HEK293T (cell line): ENCODE data around the gene CACNG8.
A peak's percentile ranks its signal among the peaks of the same experiment; 100 is the strongest.

Source experiments
- BHLHE40 ChIP-seq: fragments of 450-650 bp; IDR thresholded peaks from 2 replicates; pipeline ENCODE4 v1.6.1; 2016; ENCODE audit warnings: mild to moderate bottlenecking, moderate library complexity, borderline replicate concordance
- CTBP1 ChIP-seq: fragments of 450-650 bp; IDR thresholded peaks from 2 replicates; pipeline ENCODE4 v1.6.1; 2016; ENCODE audit warnings: borderline replicate concordance
- ELF4 ChIP-seq: fragments of 450-650 bp; IDR thresholded peaks from 2 replicates; pipeline ENCODE4 v1.6.1; 2017; ENCODE audit warnings: antibody characterized with exemption
- FOXA1 ChIP-seq: fragments of 450-650 bp; IDR thresholded peaks from 2 replicates; pipeline ENCODE4 v1.6.1; 2016; ENCODE audit warnings: mild to moderate bottlenecking
- FOXM1 ChIP-seq: fragments of 450-650 bp; IDR thresholded peaks from 2 replicates; pipeline ENCODE4 v1.6.1; 2017; ENCODE audit warnings: mild to moderate bottlenecking, borderline replicate concordance
- L3MBTL2 ChIP-seq: fragments of 450-650 bp; conservative IDR thresholded peaks from 2 replicates; pipeline ENCODE4 v1.6.1; 2016; ENCODE audit warnings: mild to moderate bottlenecking
- LEF1 ChIP-seq: fragments of 450-650 bp; IDR thresholded peaks from 2 replicates; pipeline ENCODE4 v1.6.1; 2017; ENCODE audit warnings: mild to moderate bottlenecking, borderline replicate concordance
- NFRKB ChIP-seq: fragments of 450-650 bp; IDR thresholded peaks from 2 replicates; pipeline ENCODE4 v1.6.1; 2016; ENCODE audit warnings: mild to moderate bottlenecking, moderate library complexity
- SP1 ChIP-seq: fragments of 450-650 bp; IDR thresholded peaks from 2 replicates; pipeline ENCODE4 v1.6.1; 2017
- SUZ12 ChIP-seq: fragments of 450-650 bp; IDR thresholded peaks from 2 replicates; pipeline ENCODE4 v1.6.1; 2016; ENCODE audit warnings: mild to moderate bottlenecking
- TARDBP ChIP-seq: fragments of 450-650 bp; IDR thresholded peaks from 2 replicates; pipeline ENCODE4 v1.6.1; 2016
- ZNF384 ChIP-seq: fragments of 450-650 bp; IDR thresholded peaks from 2 replicates; pipeline ENCODE4 v1.6.1; 2016
- TF ChIP-seq, protein P1 (sequence below): fragments of 450-650 bp; IDR thresholded peaks from 2 replicates; pipeline ENCODE4 v1.6.1; 2016

DNA sequence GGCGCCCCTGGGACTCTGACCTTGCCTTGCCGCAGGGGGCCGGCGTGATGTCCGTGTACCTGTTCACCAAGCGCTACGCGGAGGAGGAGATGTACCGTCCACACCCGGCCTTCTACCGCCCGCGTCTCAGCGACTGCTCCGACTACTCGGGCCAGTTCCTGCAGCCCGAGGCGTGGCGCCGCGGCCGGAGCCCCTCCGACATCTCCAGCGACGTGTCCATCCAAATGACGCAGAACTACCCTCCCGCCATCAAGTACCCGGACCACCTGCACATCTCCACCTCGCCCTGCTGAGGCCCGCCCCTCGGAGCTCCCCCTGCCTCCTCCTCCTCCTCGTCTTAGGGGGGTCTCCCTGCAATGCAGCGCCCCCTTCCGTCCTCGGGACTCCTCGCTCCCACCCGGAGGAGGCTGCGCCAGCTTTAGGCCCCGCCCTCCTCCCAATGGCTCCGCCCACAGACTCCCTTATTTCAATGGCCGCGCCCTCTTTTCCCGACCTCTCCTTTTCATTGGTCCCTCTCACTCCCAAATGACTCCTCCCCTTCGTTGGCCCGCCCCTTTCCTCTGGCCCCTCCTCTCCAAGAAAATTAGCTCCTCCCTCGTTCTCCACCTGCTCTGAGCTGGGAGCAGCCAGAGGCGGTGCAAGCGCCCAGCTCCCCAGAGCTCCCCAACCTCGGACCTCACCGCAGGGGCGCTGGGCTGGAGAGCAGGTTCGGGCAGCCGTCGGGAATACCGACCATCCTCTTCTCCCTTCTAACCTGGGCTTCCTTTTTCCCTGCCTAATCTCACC, 20.5 kb upstream of the CACNG8 start:
- TF ChIP-seq ELF4 (no peak), NFRKB (no peak), SUZ12 (no peak), LEF1 (no peak), SP1 (peak; percentile 55), CTBP1 (no peak), TARDBP (no peak), L3MBTL2 (no peak; the same call in 1 of the 2 replicates), BHLHE40 (no peak), FOXM1 (no peak), ZNF384 (no peak), FOXA1 (no peak)
- TF ChIP-seq, protein P1, sequence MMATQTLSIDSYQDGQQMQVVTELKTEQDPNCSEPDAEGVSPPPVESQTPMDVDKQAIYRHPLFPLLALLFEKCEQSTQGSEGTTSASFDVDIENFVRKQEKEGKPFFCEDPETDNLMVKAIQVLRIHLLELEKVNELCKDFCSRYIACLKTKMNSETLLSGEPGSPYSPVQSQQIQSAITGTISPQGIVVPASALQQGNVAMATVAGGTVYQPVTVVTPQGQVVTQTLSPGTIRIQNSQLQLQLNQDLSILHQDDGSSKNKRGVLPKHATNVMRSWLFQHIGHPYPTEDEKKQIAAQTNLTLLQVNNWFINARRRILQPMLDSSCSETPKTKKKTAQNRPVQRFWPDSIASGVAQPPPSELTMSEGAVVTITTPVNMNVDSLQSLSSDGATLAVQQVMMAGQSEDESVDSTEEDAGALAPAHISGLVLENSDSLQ = no peak
